ENCODE results near the gene DERA.

Gene DERA

GRCh38 chr12:16019136-16019535 lies 108.0 kb downstream of the DERA start:
- POLR2A ChIA-PET, result no interaction called here

GRCh38 chr12:16020031-16020430 lies 108.9 kb downstream of the DERA start:
- no peak overlapping the region for H3K27ac ChIP-seq (ENCODE audit: extremely low read depth, low read depth, low read length)
- POLR2A ChIA-PET, result no interaction called here
- no peak overlapping the region for H3K4me3 ChIP-seq (ENCODE audit: low read depth, low read length)
- no peaks in the 10 kb centered on the region for H3K4me1 ChIP-seq (ENCODE audit: control insufficient read depth, insufficient read depth, low read length)
- CTCF ChIA-PET, result interaction anchor here (0.5 kb wide), 1 partner anchor 356 kb away, joined by 3 read pairs; no protein-coding TSS in a partner anchor
- no peaks in the 10 kb centered on the region for H3K36me3 ChIP-seq (ENCODE audit: control insufficient read depth in 2 of 2, insufficient read depth in 1 of 2, low read length in 2 of 2)
- H3K9me3 ChIP-seq (ENCODE audit: control insufficient read depth, insufficient read depth, low read depth, low read length), result no peaks in the 10 kb centered on the region
- TF ChIP-seq ZNF292 (tag by site-specific recombination; IDR thresholded peaks at IDR 0.05; ENCODE audit: borderline replicate concordance, low read depth), result no peak
- TF ChIP-seq ZNF704 (tag by site-specific recombination; IDR thresholded peaks at IDR 0.05), result no peak
- no peak for TF ChIP-seq ZNF157 (tag by site-specific recombination; IDR thresholded peaks at IDR 0.05)
- no peak for TF ChIP-seq ZBTB20 (tag by site-specific recombination; IDR thresholded peaks at IDR 0.05)
- no peak for TF ChIP-seq ZNF2 (tag by site-specific recombination; IDR thresholded peaks at IDR 0.05)
- TF ChIP-seq ZNF692 (tag by site-specific recombination; IDR thresholded peaks at IDR 0.05), result no peak
- no peak for TF ChIP-seq ZNF24 (tag by site-specific recombination; IDR thresholded peaks at IDR 0.05)
- TF ChIP-seq ZNF174 (tag by site-specific recombination; IDR thresholded peaks at IDR 0.05), result no peak
- no peak for TF ChIP-seq ZNF426 (tag by site-specific recombination; IDR thresholded peaks at IDR 0.05)
- TF ChIP-seq PRDM1 (tag by site-specific recombination; IDR thresholded peaks at IDR 0.05), result no peak

More at GRCh38 chr12:16019136-16019535, 108.0 kb downstream of the DERA start:
- CTCF ChIA-PET, result interaction anchor here (0.5 kb wide), 1 partner anchor 384 kb away, joined by 6 read pairs; no protein-coding TSS in a partner anchor
- TF ChIP-seq ZSCAN18 (tag by site-specific recombination; IDR thresholded peaks at IDR 0.05) (no peak), ZFHX2 (tag by site-specific recombination; conservative IDR thresholded peaks at IDR 0.05) (no peak), SCRT1 (tag by site-specific recombination; IDR thresholded peaks at IDR 0.05; ENCODE audit: borderline replicate concordance) (no peak), HIC1 (tag by site-specific recombination; IDR thresholded peaks at IDR 0.05) (no peak), REST (tag by site-specific recombination; IDR thresholded peaks at IDR 0.05) (no peak), RBAK (tag by site-specific recombination; IDR thresholded peaks at IDR 0.05) (no peak), ZNF221 (tag by site-specific recombination; IDR thresholded peaks at IDR 0.05; ENCODE audit: borderline replicate concordance) (no peak), ZNF558 (tag by site-specific recombination; IDR thresholded peaks at IDR 0.05) (no peak), ZNF777 (tag by site-specific recombination; IDR thresholded peaks at IDR 0.05; ENCODE audit: borderline replicate concordance) (no peak), ZBTB1 (tag by site-specific recombination; IDR thresholded peaks at IDR 0.05) (no peak), ZNF610 (tag by site-specific recombination; IDR thresholded peaks at IDR 0.05; ENCODE audit: borderline replicate concordance) (no peak), ZSCAN16 (tag by site-specific recombination; IDR thresholded peaks at IDR 0.05) (no peak), ZNF544 (tag by site-specific recombination; IDR thresholded peaks at IDR 0.05) (no peak), ZNF621 (tag by site-specific recombination; IDR thresholded peaks at IDR 0.05) (no peak), PRDM1 (tag by site-specific recombination; IDR thresholded peaks at IDR 0.05) (no peak), KLF9 (tag by site-specific recombination; IDR thresholded peaks at IDR 0.05; ENCODE audit: low read depth) (no peak), ZNF623 (tag by site-specific recombination; IDR thresholded peaks at IDR 0.05) (no peak), ZEB2 (tag by site-specific recombination; IDR thresholded peaks at IDR 0.05) (no peak)
- Histone ChIP-seq H3K36me3 (ENCODE audit: control insufficient read depth in 2 of 2, insufficient read depth in 1 of 2, low read length in 2 of 2) (no peaks in the 10 kb centered on the region), H3K27ac (ENCODE audit: extremely low read depth, low read depth, low read length) (no peak overlapping the region), H3K4me1 (ENCODE audit: control insufficient read depth, insufficient read depth, low read length) (no peaks in the 10 kb centered on the region), H3K9me3 (ENCODE audit: control insufficient read depth, insufficient read depth, low read depth, low read length) (no peaks in the 10 kb centered on the region), H3K4me3 (ENCODE audit: low read depth, low read length) (no peak overlapping the region)

Measured in HEK293 (cell line).